G401 (cell line): ENCODE data around the gene C2orf15. TPM values are rescaled to one million over a fixed set of nuclear protein-coding genes. Genes with fewer than 3 reads are reported as not detected.

Experiments used
- total RNA-seq: library from RNA; depleted of rRNA; stranded (reverse); fragments of >200 nt; shearing (Covaris generic); gene quantifications from 2 replicates; pipeline ENCODE4 v1.2.3, GENCODE V29; 2014; rRNA removed

C2orf15 gene
- total RNA-seq, 1 experiment from 2014 or later = 2.4 TPM

Other genes starting within 250 kb of the C2orf15 start
- 0.43 and 2.9 TPM in 2 replicates for gene CRACDL, start 205.5 kb upstream of the C2orf15 start, total RNA-seq
- gene TSGA10, start 13.2 kb downstream of the C2orf15 start, total RNA-seq = 1.8 and 5.8 TPM in 2 replicates
- 6.1 and 7.7 TPM in 2 replicates for gene LIPT1, start 13.3 kb downstream of the C2orf15 start, total RNA-seq
- gene MITD1, start 39.4 kb downstream of the C2orf15 start, total RNA-seq = 44.4 and 65.1 TPM in 2 replicates
- gene MRPL30, start 39.5 kb downstream of the C2orf15 start, total RNA-seq = 60.1 and 74.8 TPM in 2 replicates
- not detected in 2 replicates for gene LYG2, start 114.0 kb downstream of the C2orf15 start, total RNA-seq
- not detected in 2 replicates for gene LYG1, start 159.5 kb downstream of the C2orf15 start, total RNA-seq
- gene TXNDC9, start 194.6 kb downstream of the C2orf15 start, total RNA-seq = 102 and 106 TPM in 2 replicates
- gene EIF5B, start 195.7 kb downstream of the C2orf15 start, total RNA-seq = 7.4 and 8.1 TPM in 2 replicates